Activated T-cell treated with anti-CD3 and anti-CD28 coated beads for 4 hours (primary cell): ENCODE results near the gene SERPINB10.

Experiments
- DNase-seq: peaks from one replicate; pipeline ENCODE4 v3.0.0-alpha.2; 2020

Gene SERPINB10

GRCh38 chr18:63951302-63951705, 43.5 kb downstream of the SERPINB10 start:
- no peak for DNase-seq

GRCh38 chr18:63953811-63954210, 46.1 kb downstream of the SERPINB10 start:
- DNase-seq = no peak

- DNase-seq = no peak
Measured at GRCh38 chr18:63956755-63957154, 49.0 kb downstream of the SERPINB10 start.

- no peak for DNase-seq
Measured at GRCh38 chr18:63960891-63961290, 53.1 kb downstream of the SERPINB10 start.

- no peak for DNase-seq
Measured at GRCh38 chr18:63961435-63961980, 53.8 kb downstream of the SERPINB10 start.

- DNase-seq = no peak
Measured at GRCh38 chr18:63962137-63962536, 54.4 kb downstream of the SERPINB10 start.

- peak; percentile 27 for DNase-seq
Measured at GRCh38 chr18:63963615-63964256, 56.0 kb downstream of the SERPINB10 start.

- no peak for DNase-seq
Measured at GRCh38 chr18:63964908-63965307, 57.1 kb downstream of the SERPINB10 start.

- DNase-seq = no peak
Measured at GRCh38 chr18:63965716-63966330, 58.1 kb downstream of the SERPINB10 start.

GRCh38 chr18:63969942-63970808, 62.4 kb downstream of the SERPINB10 start, which contains the start of gene SERPINB8:
Gene SERPINB8, plus strand, starts transcription at chr18:63970081. Its CDS starts 8,228 bp downstream, at chr18:63978309.
- peak; percentile 62 for DNase-seq

- DNase-seq = no peak
Measured at GRCh38 chr18:63970809-63971205, 63.0 kb downstream of the SERPINB10 start.

GRCh38 chr18:63971320-63972001, 63.7 kb downstream of the SERPINB10 start:
- DNase-seq = no peak

GRCh38 chr18:63972002-63972376, 64.2 kb downstream of the SERPINB10 start:
- DNase-seq = no peak

GRCh38 chr18:63974991-63975390, 67.2 kb downstream of the SERPINB10 start:
- no peak for DNase-seq

GRCh38 chr18:63975628-63976027, 67.9 kb downstream of the SERPINB10 start:
- DNase-seq = no peak

- no peak for DNase-seq
Measured at GRCh38 chr18:63977040-63977439, 69.3 kb downstream of the SERPINB10 start.

GRCh38 chr18:63979409-63979920, 71.7 kb downstream of the SERPINB10 start:
- peak; percentile 21 for DNase-seq

GRCh38 chr18:63980027-63980426, 72.3 kb downstream of the SERPINB10 start:
- DNase-seq = no peak

- DNase-seq = no peak
Measured at GRCh38 chr18:63980896-63981460, 73.2 kb downstream of the SERPINB10 start.

- DNase-seq = no peak
Measured at GRCh38 chr18:63981719-63982118, 74.0 kb downstream of the SERPINB10 start.

- DNase-seq = no peak
Measured at GRCh38 chr18:63982361-63982760, 74.6 kb downstream of the SERPINB10 start.
